OCI-LY7 (cell line): ENCODE measurements around the gene STYX.

Experiments
- EZH2phosphoT487 ChIP-seq: fragments of 200-600 bp; sonication (generic); IDR thresholded peaks from 2 replicates; pipeline ENCODE4 v1.6.1; 2018; ENCODE audit warnings: low read depth, borderline replicate concordance, mild to moderate bottlenecking, mixed run types, antibody characterized with exemption, low read length, moderate library complexity, mixed read lengths
- TF ChIP-seq, protein P1 (sequence below): fragments of 200-600 bp; sonication (generic); conservative IDR thresholded peaks from 2 replicates; pipeline ENCODE4 v1.5.1; 2014; ENCODE audit warnings: mild to moderate bottlenecking, antibody characterized with exemption, low read length, moderate library complexity, mixed read lengths

DNA sequence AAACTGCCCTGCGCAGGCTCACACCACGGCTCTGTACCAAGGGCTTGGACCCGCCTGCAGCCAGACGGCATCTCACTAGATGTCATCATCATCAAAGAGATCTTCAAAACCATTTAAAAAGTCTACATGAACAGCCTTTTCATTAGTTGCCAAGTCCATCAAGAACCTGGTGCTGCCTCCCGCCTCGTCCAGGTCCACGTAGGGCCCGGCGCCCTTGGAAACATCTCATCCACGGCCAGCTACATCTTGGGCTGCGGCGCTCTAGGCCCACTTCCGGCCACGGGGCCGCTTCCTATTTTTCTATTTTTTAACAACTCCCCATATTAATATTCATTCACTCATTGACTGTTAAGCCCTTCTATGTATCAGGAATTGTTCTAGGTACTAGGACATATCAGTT, 68.9 kb downstream of the STYX start:
- TF ChIP-seq, protein P1, sequence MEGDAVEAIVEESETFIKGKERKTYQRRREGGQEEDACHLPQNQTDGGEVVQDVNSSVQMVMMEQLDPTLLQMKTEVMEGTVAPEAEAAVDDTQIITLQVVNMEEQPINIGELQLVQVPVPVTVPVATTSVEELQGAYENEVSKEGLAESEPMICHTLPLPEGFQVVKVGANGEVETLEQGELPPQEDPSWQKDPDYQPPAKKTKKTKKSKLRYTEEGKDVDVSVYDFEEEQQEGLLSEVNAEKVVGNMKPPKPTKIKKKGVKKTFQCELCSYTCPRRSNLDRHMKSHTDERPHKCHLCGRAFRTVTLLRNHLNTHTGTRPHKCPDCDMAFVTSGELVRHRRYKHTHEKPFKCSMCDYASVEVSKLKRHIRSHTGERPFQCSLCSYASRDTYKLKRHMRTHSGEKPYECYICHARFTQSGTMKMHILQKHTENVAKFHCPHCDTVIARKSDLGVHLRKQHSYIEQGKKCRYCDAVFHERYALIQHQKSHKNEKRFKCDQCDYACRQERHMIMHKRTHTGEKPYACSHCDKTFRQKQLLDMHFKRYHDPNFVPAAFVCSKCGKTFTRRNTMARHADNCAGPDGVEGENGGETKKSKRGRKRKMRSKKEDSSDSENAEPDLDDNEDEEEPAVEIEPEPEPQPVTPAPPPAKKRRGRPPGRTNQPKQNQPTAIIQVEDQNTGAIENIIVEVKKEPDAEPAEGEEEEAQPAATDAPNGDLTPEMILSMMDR = no peak
- TF ChIP-seq EZH2phosphoT487 = no peak
